Measurements from ENCODE around the gene CNOT11. TPM values are rescaled to one million over a fixed set of nuclear protein-coding genes. Genes with fewer than 3 reads are reported as not detected.
A peak's percentile ranks its signal among the peaks of the same experiment; 100 is the strongest.

CNOT11 gene
- total and polyA plus RNA-seq, 2 of the 13 experiments (the other 11 are each of a cell fraction or from before 2014, with no cell fraction given) = 114 to 209 TPM

DNA sequence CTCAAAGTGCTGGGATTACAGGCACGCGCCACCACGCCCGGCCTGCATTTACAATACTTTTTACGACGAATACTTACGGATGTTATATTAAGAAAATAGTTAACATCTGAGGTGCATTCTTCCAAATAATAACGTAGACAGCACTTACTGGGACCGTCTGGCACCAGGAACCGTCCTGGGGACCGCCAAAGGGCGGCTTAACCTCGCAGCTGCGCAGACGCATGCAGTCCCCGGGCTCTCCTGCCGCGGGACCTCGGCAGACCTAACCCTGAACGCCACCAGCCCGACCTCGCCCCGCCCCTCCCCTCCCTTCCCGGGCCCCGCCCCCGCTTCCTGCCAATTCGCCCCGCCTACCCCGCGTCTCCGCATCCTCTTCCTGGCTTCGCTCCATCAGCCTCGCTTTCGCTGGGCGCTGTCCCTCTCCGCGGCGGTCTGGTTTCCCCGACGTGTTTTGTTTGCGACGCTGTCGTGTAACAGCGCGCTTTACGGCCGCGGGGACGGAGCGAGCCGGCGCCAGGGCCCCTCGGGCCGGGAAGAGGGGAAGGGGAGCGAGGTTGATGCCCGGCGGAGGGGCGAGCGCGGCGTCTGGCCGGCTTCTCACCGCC is at the start of gene CNOT11 (continued):
- 0 out of 2 replicates have a peak, but pooled peaks have one; percentile 22 for TF ChIP-seq E2F2 (CRISPR knock-in tag; IDR thresholded peaks at IDR 0.05; ENCODE audit: borderline replicate concordance)
- TF ChIP-seq, protein P1, sequence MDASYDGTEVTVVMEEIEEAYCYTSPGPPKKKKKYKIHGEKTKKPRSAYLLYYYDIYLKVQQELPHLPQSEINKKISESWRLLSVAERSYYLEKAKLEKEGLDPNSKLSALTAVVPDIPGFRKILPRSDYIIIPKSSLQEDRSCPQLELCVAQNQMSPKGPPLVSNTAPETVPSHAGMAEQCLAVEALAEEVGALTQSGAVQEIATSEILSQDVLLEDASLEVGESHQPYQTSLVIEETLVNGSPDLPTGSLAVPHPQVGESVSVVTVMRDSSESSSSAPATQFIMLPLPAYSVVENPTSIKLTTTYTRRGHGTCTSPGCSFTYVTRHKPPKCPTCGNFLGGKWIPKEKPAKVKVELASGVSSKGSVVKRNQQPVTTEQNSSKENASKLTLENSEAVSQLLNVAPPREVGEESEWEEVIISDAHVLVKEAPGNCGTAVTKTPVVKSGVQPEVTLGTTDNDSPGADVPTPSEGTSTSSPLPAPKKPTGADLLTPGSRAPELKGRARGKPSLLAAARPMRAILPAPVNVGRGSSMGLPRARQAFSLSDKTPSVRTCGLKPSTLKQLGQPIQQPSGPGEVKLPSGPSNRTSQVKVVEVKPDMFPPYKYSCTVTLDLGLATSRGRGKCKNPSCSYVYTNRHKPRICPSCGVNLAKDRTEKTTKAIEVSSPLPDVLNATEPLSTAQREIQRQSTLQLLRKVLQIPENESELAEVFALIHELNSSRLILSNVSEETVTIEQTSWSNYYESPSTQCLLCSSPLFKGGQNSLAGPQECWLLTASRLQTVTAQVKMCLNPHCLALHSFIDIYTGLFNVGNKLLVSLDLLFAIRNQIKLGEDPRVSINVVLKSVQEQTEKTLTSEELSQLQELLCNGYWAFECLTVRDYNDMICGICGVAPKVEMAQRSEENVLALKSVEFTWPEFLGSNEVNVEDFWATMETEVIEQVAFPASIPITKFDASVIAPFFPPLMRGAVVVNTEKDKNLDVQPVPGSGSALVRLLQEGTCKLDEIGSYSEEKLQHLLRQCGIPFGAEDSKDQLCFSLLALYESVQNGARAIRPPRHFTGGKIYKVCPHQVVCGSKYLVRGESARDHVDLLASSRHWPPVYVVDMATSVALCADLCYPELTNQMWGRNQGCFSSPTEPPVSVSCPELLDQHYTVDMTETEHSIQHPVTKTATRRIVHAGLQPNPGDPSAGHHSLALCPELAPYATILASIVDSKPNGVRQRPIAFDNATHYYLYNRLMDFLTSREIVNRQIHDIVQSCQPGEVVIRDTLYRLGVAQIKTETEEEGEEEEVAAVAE (CRISPR knock-in tag; IDR thresholded peaks at IDR 0.05; ENCODE audit: borderline replicate concordance) = peak; percentile 57; the same call in 1 of the 2 replicates
- TF ChIP-seq ARNT2 (CRISPR knock-in tag; IDR thresholded peaks at IDR 0.05; ENCODE audit: low read depth) = peak; percentile 91
- peak in 1 of 2 experiments; percentile 72; a peak in 2 of 4 replicates for TF ChIP-seq REST (IDR thresholded peaks at IDR 0.05; ENCODE audit: borderline replicate concordance in 1 of 2, low read depth in 1 of 2, low read length in 2 of 2)

All from HepG2 (cell line).